GM19351 (cell line): Measurements from ENCODE around the gene PBLD.
"Not testable (repeated sequence)": the region's sequence is repeated elsewhere in the genome, so short reads cannot be mapped to it uniquely, and the experiment has no call there.

Experiments used
- ATAC-seq: cut with Tn5 transposase; IDR thresholded peaks from one replicate; pipeline ENCODE4 v1.9.1; 2021; ENCODE audit warnings: mild to moderate bottlenecking, moderate library complexity; ENCODE audit not compliant: unreplicated experiment

Gene PBLD

GRCh38 chr10:68331455-68332258, 1.1 kb downstream of the PBLD start, which contains the start of gene HNRNPH3:
HNRNPH3 (plus strand) TSS chr10:68332064; CDS start chr10:68337222, 5,158 bp downstream.
- ATAC-seq, result peak; percentile 75

GRCh38 chr10:68330852-68331454, 1.8 kb downstream of the PBLD start:
- no peak for ATAC-seq

- no peak for ATAC-seq
Observed at GRCh38 chr10:68329506-68329861, 3.2 kb downstream of the PBLD start.

GRCh38 chr10:68327889-68328786, 4.6 kb downstream of the PBLD start:
- ATAC-seq, result no peak

GRCh38 chr10:68324396-68324795, 8.3 kb downstream of the PBLD start:
- not testable (repeated sequence) for ATAC-seq

GRCh38 chr10:68318331-68319059, 14.2 kb downstream of the PBLD start:
- no peak for ATAC-seq

GRCh38 chr10:68315582-68315981, 17.1 kb downstream of the PBLD start:
- no peak for ATAC-seq

GRCh38 chr10:68314930-68315329, 17.8 kb downstream of the PBLD start:
- not testable (repeated sequence) for ATAC-seq

GRCh38 chr10:68310531-68310930, 22.2 kb downstream of the PBLD start:
- no peak for ATAC-seq

GRCh38 chr10:68305854-68306253, 26.9 kb downstream of the PBLD start:
- ATAC-seq, result no peak

GRCh38 chr10:68303849-68304412, 28.8 kb downstream of the PBLD start:
- ATAC-seq, result no peak

- no peak for ATAC-seq
Observed at GRCh38 chr10:68302871-68303270, 29.9 kb downstream of the PBLD start.

- ATAC-seq, result no peak
Observed at GRCh38 chr10:68302503-68302823, 30.3 kb downstream of the PBLD start.

- ATAC-seq, result peak; percentile 64
Observed at GRCh38 chr10:68301790-68302502, 30.8 kb downstream of the PBLD start.

- ATAC-seq, result no peak
Observed at GRCh38 chr10:68301301-68301700, 31.4 kb downstream of the PBLD start.

GRCh38 chr10:68296843-68297663, 35.7 kb downstream of the PBLD start:
- no peak for ATAC-seq

GRCh38 chr10:68290736-68291135, 42.0 kb downstream of the PBLD start:
- ATAC-seq, result no peak

- no peak for ATAC-seq
Observed at GRCh38 chr10:68288717-68289116, 44.0 kb downstream of the PBLD start.
